H1 (cell line): ENCODE results near the gene ABHD12.

Experiments
- ZNF274 ChIP-seq: IDR thresholded peaks from 2 replicates; pipeline ENCODE4 v1.7.0; 2012; ENCODE audit warnings: low read length, borderline replicate concordance; ENCODE audit errors: extremely low read depth
- TF ChIP-seq, protein P1 (sequence below): IDR thresholded peaks from 2 replicates; pipeline ENCODE4 v1.6.1; 2011; ENCODE audit warnings: low read length, improper control_type of control experiment
- TF ChIP-seq, protein P2 (sequence below), 3 experiments: IDR thresholded peaks; 1 replicate in 2 of 3; 2 replicates in 1 of 3; pipeline versions ENCODE4 v1.5.1 to v1.6.1; 2011; ENCODE audit warnings: low read length in 3 of 3, mild to moderate bottlenecking in 3 of 3, inconsistent platforms in 2 of 3, low read depth in 1 of 3, moderate library complexity in 1 of 3; ENCODE audit not compliant: insufficient read depth in 1 of 3; ENCODE audit errors: control extremely low read depth in 1 of 3

DNA sequence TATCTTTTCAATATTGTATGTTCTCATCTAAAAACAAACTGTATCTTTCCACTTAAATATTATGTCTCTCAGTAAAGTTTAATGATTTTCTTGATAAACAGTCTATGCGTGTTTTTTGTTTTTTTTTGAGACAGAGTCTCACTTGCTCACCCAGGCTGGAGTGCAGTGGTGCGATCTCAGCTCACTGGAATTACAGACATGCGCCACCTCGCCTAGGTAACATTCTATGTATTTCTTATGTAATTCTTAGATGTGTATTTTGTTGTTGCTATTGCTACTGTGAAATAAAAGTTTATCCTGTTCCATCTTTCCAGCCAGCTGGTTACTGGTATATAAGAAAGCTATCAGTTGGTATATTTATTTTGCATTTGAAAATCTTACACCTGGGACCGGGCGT lies 29.4 kb downstream of the ABHD12 start:
- TF ChIP-seq, protein P1, sequence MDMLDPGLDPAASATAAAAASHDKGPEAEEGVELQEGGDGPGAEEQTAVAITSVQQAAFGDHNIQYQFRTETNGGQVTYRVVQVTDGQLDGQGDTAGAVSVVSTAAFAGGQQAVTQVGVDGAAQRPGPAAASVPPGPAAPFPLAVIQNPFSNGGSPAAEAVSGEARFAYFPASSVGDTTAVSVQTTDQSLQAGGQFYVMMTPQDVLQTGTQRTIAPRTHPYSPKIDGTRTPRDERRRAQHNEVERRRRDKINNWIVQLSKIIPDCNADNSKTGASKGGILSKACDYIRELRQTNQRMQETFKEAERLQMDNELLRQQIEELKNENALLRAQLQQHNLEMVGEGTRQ: no peak
- TF ChIP-seq, protein P2, sequence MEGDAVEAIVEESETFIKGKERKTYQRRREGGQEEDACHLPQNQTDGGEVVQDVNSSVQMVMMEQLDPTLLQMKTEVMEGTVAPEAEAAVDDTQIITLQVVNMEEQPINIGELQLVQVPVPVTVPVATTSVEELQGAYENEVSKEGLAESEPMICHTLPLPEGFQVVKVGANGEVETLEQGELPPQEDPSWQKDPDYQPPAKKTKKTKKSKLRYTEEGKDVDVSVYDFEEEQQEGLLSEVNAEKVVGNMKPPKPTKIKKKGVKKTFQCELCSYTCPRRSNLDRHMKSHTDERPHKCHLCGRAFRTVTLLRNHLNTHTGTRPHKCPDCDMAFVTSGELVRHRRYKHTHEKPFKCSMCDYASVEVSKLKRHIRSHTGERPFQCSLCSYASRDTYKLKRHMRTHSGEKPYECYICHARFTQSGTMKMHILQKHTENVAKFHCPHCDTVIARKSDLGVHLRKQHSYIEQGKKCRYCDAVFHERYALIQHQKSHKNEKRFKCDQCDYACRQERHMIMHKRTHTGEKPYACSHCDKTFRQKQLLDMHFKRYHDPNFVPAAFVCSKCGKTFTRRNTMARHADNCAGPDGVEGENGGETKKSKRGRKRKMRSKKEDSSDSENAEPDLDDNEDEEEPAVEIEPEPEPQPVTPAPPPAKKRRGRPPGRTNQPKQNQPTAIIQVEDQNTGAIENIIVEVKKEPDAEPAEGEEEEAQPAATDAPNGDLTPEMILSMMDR (IDR thresholded peaks at IDR 0.05; ENCODE audit: control extremely low read depth in 1 of 3, insufficient read depth in 1 of 3, low read depth in 1 of 3, low read length in 3 of 3): no peak
- no peak for TF ChIP-seq ZNF274
